GM12892 (cell line): ENCODE data around the gene PRLR.

Source experiments
- POLR2A ChIP-seq: IDR thresholded peaks from 2 replicates; pipeline ENCODE4 v1.6.1; 2011; ENCODE audit warnings: low read depth, low read length, control low read depth
- POLR2AphosphoS5 ChIP-seq: IDR thresholded peaks from 2 replicates; pipeline ENCODE4 v1.6.1; 2011; ENCODE audit warnings: low read depth, low read length, control low read depth
- TAF1 ChIP-seq: IDR thresholded peaks from 2 replicates; pipeline ENCODE4 v1.6.1; 2011; ENCODE audit warnings: low read depth, mild to moderate bottlenecking, control low read depth, low read length, borderline replicate concordance

DNA sequence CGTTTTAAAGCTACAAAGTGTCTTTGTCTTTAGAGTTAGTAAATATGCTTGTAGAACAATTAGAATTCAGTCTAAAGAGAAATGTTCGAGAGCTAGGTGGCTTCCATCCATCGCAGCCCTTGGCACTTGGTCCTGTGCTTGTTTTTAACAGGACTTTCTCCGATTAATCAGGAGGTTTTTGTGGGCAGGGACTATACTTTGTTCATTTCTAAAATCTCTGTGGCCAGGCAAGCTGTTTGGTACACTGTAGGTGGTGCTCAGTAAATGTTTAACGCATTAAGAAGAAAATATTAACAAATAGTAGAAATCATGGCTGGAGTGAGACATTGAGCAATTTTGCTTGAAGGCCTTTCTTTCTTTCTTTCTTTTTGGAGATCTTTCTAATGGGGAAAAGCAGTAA lies 203.3 kb downstream of the PRLR start:
- TF ChIP-seq POLR2AphosphoS5 (no peak), POLR2A (no peak), TAF1 (no peak)
